Fibroblast of skin of left biceps (primary cell): Measurements from ENCODE around the gene NELFB.
"Not testable (repeated sequence)": the region's sequence is repeated elsewhere in the genome, so short reads cannot be mapped to it uniquely, and the experiment has no call there.

ENCODE experiments used
- DNase-seq, 2 experiments: peaks; one replicate each; pipeline ENCODE4 v3.0.0-alpha.2; 2013; ENCODE audit warnings: low read depth in 2 of 2

NELFB gene

GRCh38 chr9:137247135-137247915, 7.8 kb upstream of the NELFB start:
- no peak for DNase-seq

GRCh38 chr9:137247916-137248175, 7.3 kb upstream of the NELFB start:
- DNase-seq, result no peak

DNA sequence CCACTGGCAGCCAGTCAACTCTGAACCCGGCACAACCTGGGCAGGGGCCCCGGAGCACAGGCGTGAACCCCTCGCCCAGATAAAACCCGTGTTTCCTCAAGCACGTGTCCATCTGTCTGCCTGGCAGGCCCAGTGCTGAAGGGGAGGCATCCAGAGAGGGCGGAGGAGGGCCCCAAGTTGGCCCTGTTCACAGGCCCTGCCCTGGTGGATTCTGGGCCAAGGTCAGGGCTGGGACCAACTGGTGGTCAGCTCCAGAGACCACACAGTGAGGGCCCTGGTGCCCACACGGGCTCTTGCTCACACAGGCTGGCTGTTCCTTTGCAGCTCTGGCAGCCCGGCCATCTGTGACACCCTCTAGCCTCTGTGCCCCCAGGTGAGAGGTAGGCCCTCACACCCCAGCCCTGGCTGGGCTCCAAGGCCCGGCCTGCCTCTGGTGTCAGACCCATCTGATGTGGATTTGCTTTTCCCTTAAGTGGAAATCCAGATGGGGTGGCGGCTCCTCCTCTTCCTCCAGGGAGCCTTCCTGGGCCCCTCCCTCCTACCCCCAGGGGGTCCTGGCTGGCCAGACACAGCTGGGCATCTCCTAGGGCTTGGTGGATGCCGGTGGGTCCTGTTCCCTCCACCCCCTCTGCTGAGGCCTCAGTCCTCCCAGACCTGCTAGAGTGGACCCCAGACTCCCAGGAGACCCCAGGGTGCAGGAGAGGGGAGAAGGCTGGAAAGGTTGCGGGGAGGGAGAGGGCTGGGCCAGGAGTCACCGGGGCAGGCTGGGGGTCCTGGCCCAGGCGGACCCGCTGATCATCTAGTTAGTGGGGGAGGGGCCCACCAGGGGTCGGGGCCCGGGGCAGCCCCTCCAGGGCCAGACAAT, 4.6 kb upstream of the NELFB start:
- DNase-seq, result no peak

- DNase-seq, result no peak
Measured at GRCh38 chr9:137251194-137251461, 4.0 kb upstream of the NELFB start, which contains the start of gene STPG3. Gene STPG3 (plus strand): TSS chr9:137251286. CDS start chr9:137251287, 1 bp downstream.

DNA sequence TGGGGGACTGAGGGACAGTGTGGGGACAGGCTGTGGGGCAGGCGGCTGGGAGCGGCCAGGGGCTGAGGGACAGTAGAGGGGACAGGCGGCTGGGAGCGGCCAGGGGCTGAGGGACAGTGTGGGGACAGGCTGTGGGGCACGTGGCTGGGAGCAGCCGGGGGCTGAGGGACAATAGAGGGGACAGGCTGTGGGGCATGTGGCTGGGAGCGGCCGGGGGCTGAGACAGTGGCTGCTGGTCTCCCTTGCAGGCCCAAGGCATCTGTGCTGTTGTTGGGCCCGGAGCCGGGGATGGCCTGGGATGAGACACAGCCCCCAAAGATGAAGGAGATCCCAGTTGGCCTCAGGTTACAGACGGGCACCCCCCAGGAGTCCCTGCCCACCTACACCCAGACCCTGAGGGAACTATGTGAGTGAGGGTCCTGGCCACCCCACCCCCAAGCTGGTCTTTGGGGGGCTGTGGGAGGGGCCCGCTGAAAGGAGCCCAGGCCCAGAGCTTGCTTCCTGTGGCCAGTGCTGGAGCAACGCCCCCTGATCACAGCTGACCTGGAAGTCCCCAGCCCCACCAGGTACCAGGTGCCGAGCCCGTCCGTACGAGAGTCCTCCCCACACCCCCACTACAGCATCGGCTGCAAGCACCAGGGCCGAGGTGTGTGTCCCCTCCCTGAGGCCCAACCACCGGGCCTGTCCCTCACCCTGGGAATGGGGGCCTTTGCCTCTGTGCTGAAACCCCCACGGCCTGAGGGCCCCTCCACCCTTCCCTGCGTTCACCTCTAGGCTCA, 3.4 kb upstream of the NELFB start:
- no peak for DNase-seq

GRCh38 chr9:137252555-137253506, 2.3 kb upstream of the NELFB start:
- DNase-seq, result no peak

GRCh38 chr9:137253717-137254623, 1.2 kb upstream of the NELFB start:
- DNase-seq, result no peak

DNA sequence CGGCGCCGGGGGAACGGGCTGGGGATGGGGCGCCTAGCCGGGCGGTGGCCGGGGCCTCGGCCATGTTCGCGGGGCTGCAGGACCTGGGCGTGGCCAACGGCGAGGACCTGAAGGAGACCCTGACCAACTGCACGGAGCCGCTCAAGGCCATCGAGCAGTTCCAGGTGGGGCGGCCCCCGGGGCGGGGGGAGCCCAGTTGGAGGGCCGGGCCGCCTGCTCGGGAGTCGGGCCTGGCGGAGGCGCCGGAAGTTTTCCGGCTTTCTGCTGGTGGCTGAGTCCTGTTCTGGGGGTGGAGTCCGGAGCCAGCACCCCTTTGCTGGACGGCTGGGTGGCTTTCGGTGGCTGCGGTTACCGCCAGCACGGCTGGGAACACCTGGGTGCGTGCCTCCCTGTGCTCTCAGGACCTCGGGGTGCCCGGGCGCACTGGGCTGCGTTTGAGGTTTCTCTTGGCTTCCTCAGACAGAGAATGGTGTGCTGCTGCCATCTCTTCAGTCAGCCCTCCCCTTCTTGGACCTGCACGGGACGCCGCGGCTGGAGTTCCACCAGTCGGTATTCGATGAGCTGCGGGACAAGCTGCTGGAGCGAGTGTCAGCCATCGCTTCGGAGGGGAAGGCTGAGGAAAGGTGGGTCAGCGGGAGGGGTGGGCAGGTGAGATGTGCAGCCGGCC, 454 bp downstream of the NELFB start:
- no peak for DNase-seq

GRCh38 chr9:137256362-137256761, 1.2 kb downstream of the NELFB start:
- no peak for DNase-seq

- no peak for DNase-seq
Measured at GRCh38 chr9:137256856-137257255, 1.7 kb downstream of the NELFB start.

- DNase-seq, result not testable (repeated sequence)
Measured at GRCh38 chr9:137262173-137262908, 7.2 kb downstream of the NELFB start.

DNA sequence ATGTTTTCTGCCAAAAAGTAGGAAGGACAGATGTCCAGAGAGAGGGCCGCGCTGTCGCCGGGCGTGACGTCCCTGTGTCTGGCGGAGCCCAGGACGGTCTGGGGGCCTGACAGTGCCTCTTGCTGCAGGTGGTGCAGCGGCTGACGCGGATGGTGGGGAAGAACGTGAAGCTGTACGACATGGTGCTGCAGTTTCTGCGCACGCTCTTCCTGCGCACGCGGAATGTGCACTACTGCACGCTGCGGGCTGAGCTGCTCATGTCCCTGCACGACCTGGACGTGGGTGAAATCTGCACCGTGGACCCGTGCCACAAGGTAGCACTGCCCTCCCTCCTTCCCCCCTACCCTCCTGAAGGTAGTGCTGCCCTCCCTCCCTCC, 7.8 kb downstream of the NELFB start:
- no peak for DNase-seq

DNA sequence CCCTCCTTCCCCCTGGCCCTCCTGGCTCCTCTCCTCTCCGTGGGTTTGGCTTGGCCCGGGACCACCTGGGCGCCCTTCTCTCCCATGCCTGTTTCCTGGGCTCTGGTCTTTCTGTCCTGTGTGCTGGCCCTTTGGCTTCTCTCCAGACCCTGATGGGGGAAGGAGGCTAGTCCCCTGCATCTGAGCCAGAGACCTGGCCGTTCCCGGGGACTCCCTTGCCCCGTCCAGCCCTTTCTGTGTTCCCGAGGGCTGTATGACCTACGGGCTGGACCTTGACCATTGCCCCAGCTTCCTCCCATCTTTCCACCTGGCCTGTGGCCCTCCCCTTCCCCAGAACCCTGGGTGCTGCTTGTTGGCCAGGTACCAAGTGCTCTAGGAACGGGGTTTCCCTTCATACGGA, 8.4 kb downstream of the NELFB start:
- no peak for DNase-seq

- no peak for DNase-seq
Measured at GRCh38 chr9:137264067-137264466, 8.9 kb downstream of the NELFB start.

DNA sequence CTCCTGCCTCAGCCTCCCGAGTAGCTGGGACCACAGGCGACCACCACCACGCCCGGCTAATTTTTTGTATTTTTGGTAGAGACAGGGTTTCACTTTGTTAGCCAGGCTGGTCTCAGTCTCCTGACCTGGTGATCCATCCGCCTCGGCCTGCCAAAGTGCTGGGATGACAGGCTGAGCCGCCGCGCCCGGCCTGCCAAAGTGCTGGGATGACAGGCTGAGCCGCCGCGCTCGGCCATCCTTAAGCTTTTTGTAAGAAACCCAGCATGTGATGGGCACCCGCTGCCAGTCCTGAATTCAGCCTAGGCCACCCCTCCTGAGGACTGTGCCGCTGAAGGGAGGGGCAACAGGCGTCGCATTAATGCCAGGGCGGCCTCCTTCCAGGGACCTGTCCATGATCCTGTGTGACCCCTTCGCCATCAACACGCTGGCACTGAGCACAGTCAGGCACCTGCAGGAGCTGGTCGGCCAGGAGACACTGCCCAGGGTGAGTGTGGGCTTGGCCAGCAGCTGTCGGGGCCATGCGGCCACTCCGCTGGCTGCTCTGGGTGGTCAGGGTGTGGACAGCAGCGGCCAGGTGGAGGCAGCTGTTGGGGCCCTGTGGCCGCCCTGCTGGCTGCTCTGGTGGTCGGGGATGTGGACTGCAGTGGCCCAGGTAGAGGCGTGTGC, 10.5 kb downstream of the NELFB start:
- no peak for DNase-seq

- no peak for DNase-seq
Measured at GRCh38 chr9:137266162-137266527, 11.0 kb downstream of the NELFB start.

DNA sequence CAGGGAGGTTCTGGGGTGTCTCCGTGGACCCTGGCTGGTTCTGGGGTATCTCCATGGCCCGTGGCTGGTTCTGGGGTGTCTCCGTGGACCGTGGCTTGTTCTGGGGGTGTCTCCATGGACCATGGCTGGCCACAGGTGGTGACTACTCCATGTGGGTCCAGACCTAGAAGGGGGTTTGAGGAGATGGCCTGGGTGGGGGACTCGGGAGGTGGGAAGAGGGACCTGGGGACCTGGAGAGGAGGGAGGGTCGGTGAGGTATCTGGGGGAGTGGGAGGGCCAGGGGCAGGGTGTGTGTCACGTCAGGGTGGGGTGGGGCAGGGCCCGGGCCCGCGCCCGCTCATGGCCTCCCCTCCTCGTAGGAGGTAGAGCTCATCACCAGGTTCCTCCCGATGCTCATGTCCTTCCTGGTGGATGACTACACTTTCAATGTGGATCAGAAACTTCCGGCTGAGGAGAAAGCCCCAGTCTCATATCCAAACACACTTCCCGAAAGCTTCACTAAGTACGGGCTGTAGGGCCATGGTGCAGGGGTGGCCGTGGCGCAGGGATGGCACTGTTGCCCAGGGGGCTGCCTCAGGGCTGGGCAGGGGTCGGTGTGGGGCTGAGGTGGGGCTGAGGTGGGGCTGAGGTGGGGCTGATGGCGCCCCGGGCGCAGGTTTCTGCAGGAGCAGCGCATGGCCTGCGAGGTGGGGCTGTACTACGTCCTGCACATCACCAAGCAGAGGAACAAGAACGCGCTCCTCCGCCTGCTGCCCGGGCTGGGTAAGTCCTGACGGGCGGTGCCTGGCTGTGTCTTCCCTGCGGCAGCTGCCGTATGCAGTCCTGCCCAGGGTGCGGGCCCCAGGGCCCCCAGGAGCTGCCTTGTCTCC, 11.7 kb downstream of the NELFB start:
- DNase-seq, result no peak

DNA sequence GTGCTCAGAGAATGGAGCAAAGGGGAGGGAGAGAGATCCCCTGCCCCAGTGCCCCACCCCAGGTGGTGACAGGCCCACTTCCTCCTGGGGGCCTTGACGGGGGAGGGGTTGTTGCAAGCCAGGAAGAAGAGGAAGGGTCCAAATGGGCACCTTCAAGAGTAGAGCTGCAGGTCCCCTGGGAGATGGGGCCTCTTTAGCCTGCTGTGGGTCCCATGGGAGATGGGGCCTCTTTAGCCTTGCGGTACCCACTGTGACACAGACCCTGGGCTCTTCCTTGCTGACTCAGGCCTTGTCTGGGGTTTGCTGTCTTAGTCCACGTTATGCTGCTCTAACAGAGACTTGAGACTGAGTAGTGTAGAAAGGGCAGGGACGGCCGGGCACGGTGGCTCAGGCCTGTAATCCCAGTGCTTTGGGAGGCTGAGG, 12.8 kb downstream of the NELFB start:
- DNase-seq, result no peak
